ENCODE measurements around the gene KIF3A. TPM values are rescaled to one million over a fixed set of nuclear protein-coding genes. Genes with fewer than 3 reads are reported as not detected.
A peak's percentile ranks its signal among the peaks of the same experiment; 100 is the strongest.

KIF3A gene
- total and polyA plus RNA-seq, 2 experiments from 2014 or later = 11.2 to 19.7 TPM

GRCh38 chr5:132747616-132748440 lies 10.5 kb upstream of the KIF3A start:
- Histone ChIP-seq H3F3A (replicated peaks; ENCODE audit: low read depth) (no peaks in the 10 kb centered on the region), H3K4me3 (peak overlapping the region; percentile 69), H3K9me2 (ENCODE audit: insufficient read depth) (no peaks in the 10 kb centered on the region), H3K36me3 (ENCODE audit: insufficient read depth) (no peaks in the 10 kb centered on the region), H3K79me2 (replicated peaks; ENCODE audit: insufficient read depth) (no peaks in the 10 kb centered on the region), H3K27me3 (ENCODE audit: insufficient read depth) (peaks cover 62% of the 10 kb centered on the region), H4K20me1 (replicated peaks; ENCODE audit: insufficient read depth) (no peaks in the 10 kb centered on the region), H3K27ac (ENCODE audit: low read depth) (no peak overlapping the region), H3K4me2 (peak overlapping the region; percentile 77), H3K4me1 (ENCODE audit: insufficient read depth) (no peaks in the 10 kb centered on the region; the same call in 1 of the 2 replicates), H2AFZ (peak overlapping the region; percentile 95)
- Mint-ChIP-seq H3K27me3 (ENCODE audit: insufficient read depth, low read depth, poor library complexity) (peaks cover 33% of the 10 kb centered on the region), H3K36me3 (ENCODE audit: low read depth) (no peaks in the 10 kb centered on the region), H3K4me3 (peak overlapping the region; percentile 55), H3K27ac (no peak overlapping the region), H3K9me3 (no peaks in the 10 kb centered on the region), H3K4me1 (no peaks in the 10 kb centered on the region)
- peak; percentile 74 for ATAC-seq
- DNase-seq (ENCODE audit: low spot score) = peak; percentile 63
- peak; percentile 64 for TF ChIP-seq EZH2 (IDR thresholded peaks at IDR 0.05; ENCODE audit: low read depth, unreplicated experiment)
- TF ChIP-seq, protein P1, sequence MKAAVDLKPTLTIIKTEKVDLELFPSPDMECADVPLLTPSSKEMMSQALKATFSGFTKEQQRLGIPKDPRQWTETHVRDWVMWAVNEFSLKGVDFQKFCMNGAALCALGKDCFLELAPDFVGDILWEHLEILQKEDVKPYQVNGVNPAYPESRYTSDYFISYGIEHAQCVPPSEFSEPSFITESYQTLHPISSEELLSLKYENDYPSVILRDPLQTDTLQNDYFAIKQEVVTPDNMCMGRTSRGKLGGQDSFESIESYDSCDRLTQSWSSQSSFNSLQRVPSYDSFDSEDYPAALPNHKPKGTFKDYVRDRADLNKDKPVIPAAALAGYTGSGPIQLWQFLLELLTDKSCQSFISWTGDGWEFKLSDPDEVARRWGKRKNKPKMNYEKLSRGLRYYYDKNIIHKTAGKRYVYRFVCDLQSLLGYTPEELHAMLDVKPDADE (IDR thresholded peaks at IDR 0.05) = no peak
- TF ChIP-seq, protein P2, sequence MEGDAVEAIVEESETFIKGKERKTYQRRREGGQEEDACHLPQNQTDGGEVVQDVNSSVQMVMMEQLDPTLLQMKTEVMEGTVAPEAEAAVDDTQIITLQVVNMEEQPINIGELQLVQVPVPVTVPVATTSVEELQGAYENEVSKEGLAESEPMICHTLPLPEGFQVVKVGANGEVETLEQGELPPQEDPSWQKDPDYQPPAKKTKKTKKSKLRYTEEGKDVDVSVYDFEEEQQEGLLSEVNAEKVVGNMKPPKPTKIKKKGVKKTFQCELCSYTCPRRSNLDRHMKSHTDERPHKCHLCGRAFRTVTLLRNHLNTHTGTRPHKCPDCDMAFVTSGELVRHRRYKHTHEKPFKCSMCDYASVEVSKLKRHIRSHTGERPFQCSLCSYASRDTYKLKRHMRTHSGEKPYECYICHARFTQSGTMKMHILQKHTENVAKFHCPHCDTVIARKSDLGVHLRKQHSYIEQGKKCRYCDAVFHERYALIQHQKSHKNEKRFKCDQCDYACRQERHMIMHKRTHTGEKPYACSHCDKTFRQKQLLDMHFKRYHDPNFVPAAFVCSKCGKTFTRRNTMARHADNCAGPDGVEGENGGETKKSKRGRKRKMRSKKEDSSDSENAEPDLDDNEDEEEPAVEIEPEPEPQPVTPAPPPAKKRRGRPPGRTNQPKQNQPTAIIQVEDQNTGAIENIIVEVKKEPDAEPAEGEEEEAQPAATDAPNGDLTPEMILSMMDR (conservative IDR thresholded peaks at IDR 0.05; ENCODE audit: low read depth in 2 of 2) = peak in 1 of 2 experiments; percentile 24; a peak in 2 of 4 replicates

- H3K4me1 ChIP-seq (ENCODE audit: insufficient read depth) = no peaks in the 10 kb centered on the region; the same call in 1 of the 2 replicates
- peak; percentile 91 for DNase-seq (ENCODE audit: low spot score)
- peak within 1 kb of the TSS; percentile 66 for H3K4me3 Mint-ChIP-seq
- peak; percentile 82 for ATAC-seq
- H3K9me2 ChIP-seq (ENCODE audit: insufficient read depth) = no peaks in the 10 kb centered on the region
- H3K27me3 Mint-ChIP-seq (ENCODE audit: insufficient read depth, low read depth, poor library complexity) = peaks cover 33% of the 10 kb centered on the region
- no peaks in the 10 kb centered on the region for H3K79me2 ChIP-seq (replicated peaks; ENCODE audit: insufficient read depth)
- H3K9me3 Mint-ChIP-seq = no peaks in the 10 kb centered on the region
- peak within 1 kb of the TSS; percentile 69 for H3K4me3 ChIP-seq
- H3K4me2 ChIP-seq = peak within 1 kb of the TSS; percentile 77
- no peaks in the 10 kb centered on the region for H3K36me3 Mint-ChIP-seq (ENCODE audit: low read depth)
- no peaks in the 10 kb centered on the region for H4K20me1 ChIP-seq (replicated peaks; ENCODE audit: insufficient read depth)
- H3K27me3 ChIP-seq (ENCODE audit: insufficient read depth) = peaks cover 62% of the 10 kb centered on the region
- H3K27ac ChIP-seq (ENCODE audit: low read depth) = no peak within 1 kb of the TSS
- H2AFZ ChIP-seq = peak within 1 kb of the TSS; percentile 95
- no peaks in the 10 kb centered on the region for H3K36me3 ChIP-seq (ENCODE audit: insufficient read depth)
- no peak within 1 kb of the TSS for H3K27ac Mint-ChIP-seq
- H3K4me1 Mint-ChIP-seq = no peaks in the 10 kb centered on the region
- H3F3A ChIP-seq (replicated peaks; ENCODE audit: low read depth) = no peaks in the 10 kb centered on the region
- TF ChIP-seq, protein P1 (IDR thresholded peaks at IDR 0.05) = no peak
- TF ChIP-seq, protein P2 (conservative IDR thresholded peaks at IDR 0.05; ENCODE audit: low read depth in 2 of 2) = peak; percentile 69 to 92
- TF ChIP-seq NANOG (IDR thresholded peaks at IDR 0.05; ENCODE audit: borderline replicate concordance) (no peak), EZH2 (IDR thresholded peaks at IDR 0.05; ENCODE audit: low read depth, unreplicated experiment) (peak; percentile 46)
Observed at GRCh38 chr5:132746954-132747615, 9.7 kb upstream of the KIF3A start, which contains the start of gene CCNI2. TSS of gene CCNI2 (plus strand) at chr5:132747426. CDS start at chr5:132747496, 70 bp downstream.
